Measurements from ENCODE around the gene RTL1. TPM values are rescaled to one million over a fixed set of nuclear protein-coding genes. Genes with fewer than 3 reads are reported as not detected.

The RTL1 gene
- total RNA-seq, 1 donor from 2014 or later, result 159 TPM

Small RNAs within 50 kb of the gene (microRNA-seq; reads per million reads assigned to microRNA genes)
- gene MIR127 (ENCODE audit: borderline number of aligned reads, unreplicated experiment) (543 reads per million, percentile 74 among the genes with 10 or more reads in this experiment), gene MIR136 (ENCODE audit: borderline number of aligned reads, unreplicated experiment) (91.3 reads per million, percentile 54 among the genes with 10 or more reads in this experiment), gene MIR337 (ENCODE audit: borderline number of aligned reads, unreplicated experiment) (467 reads per million, percentile 72 among the genes with 10 or more reads in this experiment), gene MIR370 (ENCODE audit: borderline number of aligned reads, unreplicated experiment) (703 reads per million, percentile 76 among the genes with 10 or more reads in this experiment), gene MIR431 (ENCODE audit: borderline number of aligned reads, unreplicated experiment) (1,961 reads per million, percentile 84 among the genes with 10 or more reads in this experiment), gene MIR432 (ENCODE audit: borderline number of aligned reads, unreplicated experiment) (231 reads per million, percentile 64 among the genes with 10 or more reads in this experiment), gene MIR433 (ENCODE audit: borderline number of aligned reads, unreplicated experiment) (89.5 reads per million, percentile 53 among the genes with 10 or more reads in this experiment), gene MIR493 (ENCODE audit: borderline number of aligned reads, unreplicated experiment) (471 reads per million, percentile 72 among the genes with 10 or more reads in this experiment), gene MIR665 (ENCODE audit: borderline number of aligned reads, unreplicated experiment) (12.5 reads per million, percentile 22 among the genes with 10 or more reads in this experiment)

Other genes with a start within 250 kb of the RTL1 start
- 5,491 and 5,856 TPM in 2 replicates for gene DLK1, start 176.8 kb downstream of the RTL1 start, total RNA-seq
- gene MEG3, start 77.6 kb downstream of the RTL1 start, total RNA-seq, result 31.0 and 32.3 TPM in 2 replicates